HG03108 (cell line): ENCODE results near the gene TMEM250.

Source experiments
- ATAC-seq: cut with Tn5 transposase; IDR thresholded peaks from one replicate; pipeline ENCODE4 v1.9.1; 2021; ENCODE audit warnings: moderate library complexity; ENCODE audit not compliant: unreplicated experiment

The TMEM250 gene

DNA sequence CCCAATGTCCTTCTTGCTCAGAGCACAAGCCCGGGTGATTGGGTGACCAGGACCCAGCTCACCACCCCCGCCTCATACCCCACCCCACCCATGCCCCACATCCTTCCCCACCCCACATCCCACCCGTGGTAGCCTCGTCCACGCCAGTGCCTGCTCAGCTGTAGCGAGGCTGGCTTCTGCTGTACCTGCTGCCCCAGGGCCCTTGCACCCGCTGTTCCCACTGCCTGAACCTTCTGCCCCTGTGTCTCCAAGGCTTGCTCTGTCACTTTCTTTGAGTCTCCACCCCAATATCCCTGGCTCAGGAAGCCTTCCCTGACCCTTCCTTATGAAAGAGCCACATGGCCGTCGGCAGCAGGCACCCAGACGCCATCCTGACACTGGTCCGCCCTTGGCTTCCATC lies 20.5 kb downstream of the TMEM250 start:
- no peak for ATAC-seq

DNA sequence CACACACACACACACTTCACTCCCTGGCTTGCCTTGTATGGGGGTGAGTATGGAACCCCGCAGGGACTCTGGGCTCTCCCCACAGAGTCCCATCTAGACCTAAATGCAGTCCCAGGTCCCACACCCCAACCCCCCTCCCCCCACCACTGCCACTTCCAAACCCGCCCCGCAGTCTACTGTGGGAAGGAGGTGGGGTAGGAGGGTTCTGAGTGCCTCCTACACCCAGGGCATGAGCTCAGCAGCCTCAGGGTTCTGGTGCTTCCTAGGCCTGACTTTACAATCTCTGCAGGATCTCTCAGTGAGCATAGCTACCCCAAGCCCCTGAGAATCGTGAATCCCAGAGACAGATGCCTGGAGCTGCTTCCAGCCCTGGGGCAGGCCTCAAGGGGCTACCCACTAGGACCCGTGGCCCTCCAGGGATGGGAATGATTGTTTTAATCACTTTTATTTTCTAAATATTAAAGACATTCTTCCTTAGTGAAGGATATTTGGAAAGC lies 22.1 kb downstream of the TMEM250 start:
- ATAC-seq: no peak

DNA sequence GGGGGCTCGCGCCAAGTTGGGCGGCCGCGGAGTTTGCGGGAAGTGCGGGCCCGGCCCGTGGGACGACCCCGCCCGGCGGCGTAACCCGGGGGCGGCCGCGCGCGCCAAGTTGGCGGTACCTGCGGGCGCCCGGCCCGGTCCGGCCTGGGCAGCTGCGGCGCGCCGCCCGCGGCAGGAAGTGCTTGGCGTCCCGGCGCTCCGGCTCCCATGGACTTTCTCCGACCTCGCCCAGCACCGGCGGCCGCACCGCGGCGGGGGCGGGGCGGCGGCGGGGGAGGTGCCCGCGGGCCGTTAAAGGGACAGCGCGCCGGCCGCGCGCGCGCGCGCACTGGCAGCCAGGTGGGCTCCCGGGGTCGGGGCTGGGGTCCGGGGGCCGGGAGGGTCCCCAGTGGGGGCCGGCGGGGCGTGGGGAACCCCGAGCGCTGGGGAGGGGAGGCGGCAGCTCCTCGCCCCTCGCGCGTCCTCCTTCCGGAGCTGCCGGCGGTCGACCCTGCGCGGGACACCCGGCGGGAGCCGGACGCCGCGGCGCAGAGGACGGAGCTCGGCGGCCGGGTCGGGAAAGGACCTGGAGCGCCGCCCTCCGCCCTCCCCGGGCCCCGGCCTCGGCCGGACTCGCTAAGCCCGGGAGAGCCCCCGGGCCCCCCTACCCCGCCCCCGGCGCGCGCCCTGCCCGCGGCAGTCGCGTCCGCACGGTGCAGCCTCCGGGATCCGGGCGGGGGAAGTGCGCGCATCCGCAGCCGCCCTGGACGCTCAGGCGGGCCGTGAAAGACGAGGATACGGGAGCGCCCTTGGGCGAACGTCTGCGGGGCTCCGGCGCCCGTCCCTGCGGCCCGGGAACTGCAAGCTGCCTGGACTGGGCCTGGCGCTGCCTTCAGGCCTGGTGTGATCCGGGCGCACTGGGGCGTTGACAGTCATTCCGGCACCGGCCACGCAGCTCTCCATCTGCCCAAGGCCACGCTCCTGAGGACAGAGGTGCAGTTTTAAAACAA lies 23.3 kb downstream of the TMEM250 start, which contains the start of gene NACC2:
TSS of gene NACC2 (minus strand) at position 220 of the 989 bp plus-strand sequence. CDS start 44,768 bp downstream, outside the sequence.
- ATAC-seq: no peak

DNA sequence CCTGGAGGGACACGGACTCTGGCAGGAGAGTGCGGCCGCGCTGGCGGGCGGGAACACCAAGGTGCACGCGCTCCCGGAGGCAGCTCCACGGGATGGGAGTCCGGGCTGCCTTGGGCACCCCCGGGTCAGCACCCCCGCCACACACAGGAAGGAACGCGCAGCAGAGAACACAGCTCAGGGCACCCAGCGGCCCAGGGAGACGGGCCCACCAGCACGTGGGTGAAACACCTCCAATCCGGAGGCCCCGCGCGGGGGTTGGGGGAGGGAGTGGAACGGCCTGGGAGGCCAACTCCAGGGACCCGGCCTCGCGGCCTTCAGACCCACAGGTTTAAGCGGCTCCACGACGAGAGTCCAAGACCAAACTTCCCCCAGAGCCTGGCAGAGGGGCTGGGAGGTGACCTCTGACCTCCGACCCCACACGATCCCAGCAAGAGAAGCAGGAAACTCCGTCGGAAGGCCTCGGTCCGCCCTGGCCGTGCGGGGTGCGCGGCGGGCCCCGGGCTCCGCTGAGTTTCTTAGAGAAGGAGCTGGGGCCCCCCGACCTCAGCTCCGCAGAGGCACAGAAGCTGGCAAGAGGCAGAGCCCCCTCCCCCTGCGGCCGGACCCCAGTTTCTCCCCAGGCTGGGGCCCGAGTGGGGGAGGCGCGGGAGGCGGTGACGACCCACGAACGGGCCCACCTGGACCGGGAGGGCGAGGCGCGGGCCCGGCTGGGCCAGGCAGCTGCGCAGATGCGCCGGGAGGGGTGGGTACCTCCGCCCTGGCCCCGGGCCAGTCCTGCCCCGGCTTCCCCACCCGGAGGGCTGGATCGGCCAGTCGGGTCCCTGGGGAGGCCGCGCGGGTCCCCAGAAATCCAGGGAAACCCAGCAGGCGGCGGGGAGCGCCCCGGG lies 24.4 kb downstream of the TMEM250 start:
- no peak for ATAC-seq

DNA sequence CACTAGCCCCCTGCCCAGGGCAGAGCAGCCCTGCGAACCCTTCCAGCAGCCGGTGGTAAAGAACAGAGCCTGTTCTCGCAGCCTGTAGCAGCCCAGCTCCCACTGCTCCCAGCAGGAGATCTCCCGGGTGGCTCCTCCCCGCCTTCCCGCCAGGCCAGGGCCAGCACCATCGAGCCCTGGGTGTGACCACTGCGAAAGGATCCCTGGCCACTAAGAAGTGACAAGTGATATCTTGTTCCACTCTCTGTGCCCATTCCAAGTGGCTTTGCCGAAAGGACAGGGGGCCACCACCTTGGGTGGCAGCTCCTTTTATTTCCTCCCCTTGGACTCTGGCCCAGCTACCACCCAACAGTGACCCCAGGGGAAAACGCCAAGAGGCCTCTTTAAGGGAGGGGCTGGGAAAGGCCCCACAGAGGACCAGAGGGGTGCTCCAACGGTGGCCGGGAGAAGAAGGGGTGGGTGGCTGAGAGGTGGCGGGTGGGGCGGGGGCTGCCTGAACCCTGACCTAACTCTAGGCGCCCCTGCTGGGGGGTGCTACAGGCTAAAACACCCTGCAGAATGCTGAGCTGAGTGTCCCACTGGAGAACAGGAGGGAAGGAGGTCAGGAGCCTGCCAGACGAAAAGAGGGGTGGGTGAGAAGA lies 25.2 kb downstream of the TMEM250 start:
- no peak for ATAC-seq

DNA sequence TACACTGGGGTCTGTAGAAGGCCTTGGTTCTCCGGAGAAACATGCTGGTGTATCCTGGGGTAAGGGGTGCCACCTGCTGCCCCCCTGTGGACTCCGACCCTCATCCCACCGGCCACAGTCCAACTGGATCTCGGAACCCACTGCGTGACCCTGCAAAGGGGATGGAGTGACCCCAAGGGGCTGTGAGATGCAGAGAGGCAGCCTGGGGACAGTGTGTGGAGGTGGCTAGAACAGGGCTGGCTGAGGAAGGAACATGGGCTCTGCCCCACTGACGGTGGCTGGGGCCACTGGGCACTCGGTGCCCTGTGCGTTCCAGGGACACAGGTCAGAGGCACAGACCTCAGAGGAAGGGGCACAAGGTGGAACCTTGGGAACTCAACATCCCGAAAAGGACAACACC lies 25.9 kb downstream of the TMEM250 start:
- ATAC-seq: no peak

DNA sequence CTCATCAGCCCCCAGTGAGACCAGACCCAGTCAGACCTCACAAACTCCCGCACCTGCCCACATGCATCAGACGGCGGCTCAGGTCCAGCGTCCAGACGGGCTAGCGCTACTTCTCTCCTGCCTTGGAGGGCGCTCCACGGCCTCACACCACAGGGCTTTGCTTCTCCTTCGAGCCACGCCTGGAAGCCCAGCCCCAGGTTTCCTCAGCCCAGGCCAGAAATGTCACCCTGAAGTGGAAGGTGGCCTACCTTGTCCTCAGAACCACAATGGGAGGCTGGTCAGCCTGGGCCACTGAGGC lies 26.4 kb downstream of the TMEM250 start:
- ATAC-seq: no peak

DNA sequence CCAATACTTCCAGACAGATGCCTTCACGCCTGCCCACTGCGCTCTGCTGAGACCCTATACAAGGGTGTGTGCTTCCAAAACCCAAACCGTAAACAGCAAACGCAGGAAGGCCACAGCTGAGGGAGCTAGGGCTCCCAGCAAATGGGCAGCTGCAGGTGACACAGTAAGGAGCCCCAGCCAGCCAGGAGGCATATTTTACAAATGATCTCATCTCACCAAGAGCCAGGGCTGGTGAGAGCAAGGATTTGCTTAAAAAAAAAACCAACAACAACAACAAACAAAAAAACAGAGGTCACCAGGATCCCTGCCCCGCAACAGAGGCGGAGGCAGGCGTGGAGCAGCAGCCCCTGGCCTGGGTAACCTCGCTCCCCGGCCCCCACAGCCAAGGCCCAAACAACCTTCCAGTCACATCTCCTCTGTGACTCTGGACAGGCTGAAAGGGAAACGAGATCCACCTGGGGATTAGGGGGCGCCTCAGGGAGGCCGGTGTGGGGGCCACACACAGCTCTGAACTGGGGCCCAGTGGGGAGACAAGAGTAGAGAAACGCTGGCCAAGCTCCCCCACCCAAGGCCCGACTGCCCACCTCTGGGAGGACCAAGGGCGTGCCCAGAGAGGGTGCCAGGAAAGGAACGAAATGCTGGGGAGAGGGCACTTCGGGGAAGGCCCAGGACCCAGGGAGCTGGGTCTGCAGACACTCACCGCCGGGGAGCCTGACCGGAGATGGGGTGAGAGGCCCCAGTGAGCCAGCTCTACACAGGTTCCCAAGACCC lies 26.9 kb downstream of the TMEM250 start:
- ATAC-seq: no peak

DNA sequence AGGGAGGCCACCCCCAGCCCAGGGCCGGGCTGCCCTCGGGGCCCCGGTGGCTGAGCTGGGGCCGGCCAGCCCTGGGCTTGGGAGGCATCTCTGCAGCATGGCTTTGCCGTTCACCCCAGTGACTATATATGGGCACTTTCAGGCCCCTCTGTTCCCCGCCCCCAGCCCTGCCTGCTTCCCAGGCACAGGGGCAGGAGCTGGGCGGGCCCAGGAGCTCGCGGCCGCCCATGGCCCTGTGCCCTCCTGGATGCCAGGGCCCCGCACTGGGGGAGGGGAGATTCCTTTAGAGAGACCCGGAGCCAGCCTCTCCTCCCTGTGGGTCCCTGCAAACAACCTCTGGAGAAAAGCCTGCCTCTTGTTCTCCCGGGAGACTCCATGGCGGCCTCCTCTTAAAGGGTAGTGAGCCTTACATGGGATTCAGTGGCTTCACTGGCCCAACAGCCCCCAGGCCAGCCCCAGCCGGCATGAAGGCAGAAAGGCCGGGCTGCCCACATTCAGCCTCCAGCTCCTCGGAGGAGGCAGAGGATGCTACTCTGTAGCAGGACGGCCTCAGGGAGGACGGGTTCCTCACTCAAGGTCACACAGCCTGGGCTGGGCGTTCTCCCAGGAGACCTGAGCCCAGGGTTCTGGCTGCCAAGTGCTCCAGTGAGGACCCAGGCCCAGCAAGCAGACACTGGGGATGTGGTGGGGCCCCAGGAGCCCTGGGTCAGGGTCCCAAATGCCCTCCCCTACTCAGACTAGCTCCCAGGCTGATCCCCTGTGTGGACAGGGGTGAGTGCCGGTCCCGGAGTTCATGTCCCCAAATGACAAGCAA lies 27.7 kb downstream of the TMEM250 start:
- no peak for ATAC-seq

DNA sequence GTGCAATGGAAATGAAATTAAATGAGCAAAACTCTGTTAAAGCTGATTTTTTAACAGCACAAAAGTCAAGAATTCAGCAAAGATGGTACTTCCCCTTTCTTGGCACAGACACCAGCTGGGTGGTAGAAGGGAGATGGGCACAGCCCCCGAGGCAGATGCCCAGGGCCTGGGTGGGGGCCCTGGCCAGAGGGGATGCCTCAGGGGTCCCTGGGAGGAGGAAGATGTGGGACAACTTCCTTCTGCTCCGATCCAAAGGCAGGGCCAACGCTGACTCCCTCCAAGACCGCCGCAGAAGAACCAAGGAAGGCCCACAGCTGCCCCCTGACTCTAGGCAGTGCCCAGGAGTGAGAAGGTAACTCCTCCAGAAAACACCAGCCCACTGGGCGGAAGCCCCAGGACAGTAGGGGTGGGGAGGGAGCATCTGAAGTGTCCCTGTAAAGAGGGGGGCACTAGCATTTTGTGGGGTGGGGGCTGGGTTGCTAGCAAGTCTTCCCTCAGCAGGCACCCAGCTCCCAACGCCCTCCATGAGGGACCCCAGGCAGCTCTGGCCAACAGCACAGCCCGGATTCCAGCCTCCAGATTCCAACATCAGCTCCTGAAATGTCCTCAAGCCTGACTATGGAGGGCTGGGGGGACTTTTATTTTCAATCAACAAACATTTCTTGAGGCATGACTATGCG lies 28.5 kb downstream of the TMEM250 start:
- no peak for ATAC-seq

DNA sequence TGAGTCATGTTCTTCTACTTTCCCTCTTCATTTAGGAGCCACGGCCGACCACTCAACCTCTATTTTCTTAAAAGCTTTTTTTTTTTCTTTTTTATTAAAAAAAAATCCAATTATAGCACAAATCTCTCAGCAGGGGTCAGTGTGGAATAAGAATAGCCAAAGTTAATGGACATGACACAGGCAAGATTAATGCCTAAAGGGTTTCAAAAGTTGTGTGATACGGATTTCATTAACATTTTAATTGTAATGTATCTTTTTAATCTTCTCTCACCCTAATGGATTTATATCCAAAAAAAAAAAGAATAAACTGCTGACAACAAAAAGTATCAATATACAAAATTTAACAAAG lies 29.0 kb downstream of the TMEM250 start:
- ATAC-seq: no peak

DNA sequence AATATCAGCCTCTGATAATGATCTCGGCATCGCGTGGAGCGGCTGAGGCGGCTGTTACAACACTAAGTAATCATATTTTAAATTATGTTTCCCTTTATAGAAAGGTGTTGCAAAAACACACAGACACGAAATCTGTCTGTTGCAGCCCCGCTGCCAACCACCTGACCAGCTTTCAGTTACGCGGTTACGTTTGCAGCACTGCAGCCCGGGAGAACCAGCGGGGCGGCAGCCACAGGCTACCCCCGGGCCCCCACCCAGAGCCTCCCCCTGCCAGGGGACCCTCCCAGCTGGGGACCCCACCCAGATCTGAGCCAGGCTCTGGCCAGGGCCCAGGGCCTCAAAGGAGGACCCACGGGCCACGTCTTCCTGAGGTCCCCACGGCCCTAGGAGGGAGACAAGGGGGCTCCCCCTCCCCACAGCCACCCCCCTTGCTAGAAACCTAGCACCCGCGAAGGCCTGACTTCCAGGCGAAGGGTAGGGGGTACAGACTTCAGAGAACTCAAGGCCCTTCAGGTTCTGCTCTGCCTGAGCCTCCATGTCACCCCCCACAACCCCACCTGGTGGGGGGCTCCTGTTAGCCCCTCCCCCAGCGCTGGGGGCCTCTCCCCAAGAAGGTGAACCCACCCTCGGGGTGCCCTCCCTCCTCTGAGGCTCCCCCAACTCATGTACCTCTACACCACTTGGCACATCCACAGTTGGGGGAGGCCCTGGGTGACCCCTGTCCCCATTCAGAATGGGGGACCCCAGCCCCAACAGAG lies 29.6 kb downstream of the TMEM250 start:
- ATAC-seq: no peak

DNA sequence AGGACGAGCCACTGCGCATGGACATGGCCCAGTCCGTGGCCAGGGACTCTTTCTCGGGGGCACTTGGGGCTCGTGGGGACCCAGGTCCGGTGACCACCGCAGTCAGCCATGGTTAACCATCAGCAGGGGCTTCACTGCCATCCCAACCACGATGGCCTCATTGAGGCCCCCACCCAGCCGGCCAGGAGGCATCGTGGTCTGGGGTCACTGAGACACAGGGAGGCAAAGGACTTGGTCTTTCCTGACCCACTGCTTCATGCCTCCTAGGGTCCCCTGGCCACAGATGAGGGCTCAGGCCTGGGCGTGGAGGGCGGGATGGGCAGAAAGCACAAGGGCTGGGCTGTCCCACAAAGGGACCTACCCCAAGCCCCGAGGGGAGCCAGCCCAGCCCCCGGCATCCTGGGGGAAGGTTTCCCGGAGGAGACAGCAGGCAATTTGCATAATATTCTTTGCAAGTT lies 30.2 kb downstream of the TMEM250 start:
- ATAC-seq: no peak

DNA sequence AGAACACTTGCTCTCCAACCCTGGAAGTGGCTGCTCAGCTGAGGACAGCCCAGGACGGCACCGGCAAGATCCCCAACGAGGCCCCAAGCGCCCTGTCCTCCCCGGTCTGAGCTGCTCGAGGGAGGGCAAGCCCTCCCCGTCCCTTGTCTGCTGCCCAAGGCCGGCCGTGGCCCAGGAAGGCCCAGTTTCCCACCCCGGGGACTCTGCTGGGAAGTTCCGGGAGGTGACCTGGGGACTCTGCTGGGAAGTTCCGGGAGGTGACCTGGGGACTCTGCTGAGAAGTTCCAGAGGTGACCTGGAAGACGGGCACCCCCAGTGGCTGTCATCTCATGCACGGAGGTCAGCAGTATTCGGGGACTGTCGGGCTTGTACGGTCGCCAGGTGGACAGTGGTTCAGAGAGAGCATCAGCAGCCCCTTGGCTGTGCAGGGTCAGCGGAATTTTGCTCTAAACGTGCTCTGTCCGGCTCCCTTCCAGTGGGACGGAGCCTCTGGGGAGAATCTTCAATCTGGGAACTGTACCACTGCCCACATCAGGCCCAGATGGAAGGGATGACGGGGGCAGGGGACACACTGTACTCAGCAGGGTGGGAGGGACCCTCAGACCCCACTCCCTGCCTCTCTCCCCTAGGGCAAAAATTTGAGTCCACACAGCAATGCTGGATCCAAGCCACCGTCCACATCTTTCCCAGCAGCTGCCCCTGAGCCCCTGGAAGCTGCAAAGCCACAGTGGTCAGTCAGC lies 30.8 kb downstream of the TMEM250 start:
- ATAC-seq: no peak

DNA sequence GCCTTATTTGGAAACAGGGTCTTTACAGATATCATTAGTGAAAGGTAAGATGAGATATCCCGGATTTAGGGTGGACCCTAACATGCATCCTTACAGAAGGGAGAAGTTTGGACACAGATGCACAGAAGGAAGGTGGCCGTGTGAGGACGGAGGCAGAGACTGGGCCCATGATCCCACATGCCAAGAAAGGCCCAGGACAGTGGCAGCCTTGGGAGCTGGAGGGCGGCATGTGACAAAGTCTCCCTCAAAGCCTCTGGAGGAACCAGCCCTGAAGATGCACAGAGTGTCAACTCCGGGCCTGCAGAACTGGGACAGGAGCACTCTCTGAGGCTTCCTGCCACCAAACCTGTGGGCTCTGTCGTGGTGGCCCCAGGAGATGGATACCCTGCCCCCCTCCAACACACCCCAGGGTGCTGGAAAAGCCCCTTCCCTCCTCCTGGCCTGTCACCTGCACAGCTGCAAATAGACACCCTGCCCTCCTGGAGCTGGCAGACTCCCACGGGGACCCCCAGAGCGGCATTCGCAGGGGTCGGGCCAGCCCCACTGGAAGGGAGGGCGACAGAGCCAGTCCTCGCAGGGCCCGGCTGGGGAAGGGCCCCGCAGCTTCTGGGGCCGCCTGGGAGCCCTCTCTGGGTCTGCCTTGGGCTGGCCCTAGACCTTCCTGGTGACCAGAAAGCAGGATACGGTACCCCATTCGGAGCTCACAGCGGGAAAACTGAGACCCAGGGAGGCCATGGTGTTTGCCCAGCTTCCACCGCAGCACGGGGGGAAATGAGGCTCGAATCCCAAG lies 31.5 kb downstream of the TMEM250 start:
- no peak for ATAC-seq

DNA sequence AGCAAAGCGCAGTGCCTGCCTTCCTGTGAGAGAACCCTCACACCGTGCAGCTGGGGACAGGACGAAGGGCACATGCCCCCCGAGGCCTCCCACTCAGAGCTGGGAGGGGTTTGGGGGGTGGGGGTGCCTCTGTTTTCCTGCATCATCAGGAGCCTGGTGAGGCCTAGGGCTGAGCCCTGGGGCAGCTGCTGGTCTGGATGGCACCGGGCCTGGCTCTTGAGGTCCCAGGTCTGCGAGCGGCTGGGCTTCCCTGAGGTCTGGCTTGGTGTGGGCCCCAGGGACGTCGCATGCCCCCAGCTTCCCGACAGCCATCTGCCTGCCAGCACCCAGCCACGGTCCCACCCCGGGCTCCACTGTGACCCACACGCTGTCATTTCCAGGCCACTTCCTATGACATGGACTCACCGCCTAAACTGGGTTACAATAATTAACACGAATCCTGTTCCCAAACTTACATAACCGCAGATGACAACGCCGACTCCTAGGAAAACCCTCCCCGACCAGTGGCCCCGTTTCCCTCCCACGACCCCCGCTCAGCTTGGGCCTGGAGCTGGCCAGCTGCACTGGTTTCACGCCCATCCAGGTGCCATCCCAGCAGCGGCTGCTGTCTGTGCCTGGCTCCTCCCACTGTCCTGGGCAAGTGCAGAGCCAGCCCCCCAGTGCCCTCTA lies 32.3 kb downstream of the TMEM250 start:
- no peak for ATAC-seq
